GM10266 (cell line): ENCODE results near the gene DOCK3.

Experiments
- DNase-seq: peaks from one replicate; pipeline ENCODE4 v3.0.0; 2012; ENCODE audit errors: extremely low spot score
- CTCF ChIP-seq: IDR thresholded peaks from 2 replicates; pipeline ENCODE4 v1.5.1; 2012; ENCODE audit warnings: mild to moderate bottlenecking, low read depth; ENCODE audit not compliant: control insufficient read depth, insufficient read depth; ENCODE audit errors: missing control alignments

DOCK3 gene

GRCh38 chr3:50995085-50995824 lies 320.5 kb downstream of the DOCK3 start:
- TF ChIP-seq CTCF: no peak
- DNase-seq: no peak

GRCh38 chr3:51002495-51002894 lies 327.8 kb downstream of the DOCK3 start:
- TF ChIP-seq CTCF: no peak

GRCh38 chr3:51004235-51004634 lies 329.5 kb downstream of the DOCK3 start:
- no peak for DNase-seq
- TF ChIP-seq CTCF: no peak

More at GRCh38 chr3:51002495-51002894, 327.8 kb downstream of the DOCK3 start:
- DNase-seq: no peak

GRCh38 chr3:51024121-51024520 lies 349.4 kb downstream of the DOCK3 start:
- no peak for TF ChIP-seq CTCF
- DNase-seq: no peak

- no peak for TF ChIP-seq CTCF
- no peak for DNase-seq
Measured at GRCh38 chr3:51024765-51025632, 350.3 kb downstream of the DOCK3 start.

- TF ChIP-seq CTCF: no peak
- no peak for DNase-seq
Measured at GRCh38 chr3:51031666-51032065, 356.9 kb downstream of the DOCK3 start.

GRCh38 chr3:51035630-51036029 lies 360.9 kb downstream of the DOCK3 start:
- TF ChIP-seq CTCF: no peak
- DNase-seq: no peak
